WERI-Rb-1 (cell line): ENCODE results near the gene NEUROD1.

ENCODE experiments used
- DNase-seq: peaks from one replicate; pipeline ENCODE4 v3.0.0-alpha.2; 2020
- H3K27ac ChIP-seq: fragments of 250-450 bp; sonication (Bioruptor Pico); 2 replicates; pipeline ENCODE4 v1.5.1; 2020; ENCODE audit warnings: mild to moderate bottlenecking, moderate library complexity
- H3K27me3 ChIP-seq: fragments of 250-450 bp; sonication (Bioruptor Pico); 2 replicates; pipeline ENCODE4 v1.5.1; 2021; ENCODE audit warnings: mild to moderate bottlenecking, low read depth, moderate library complexity; ENCODE audit not compliant: insufficient read depth, severe bottlenecking
- H3K36me3 ChIP-seq: fragments of 250-450 bp; sonication (Bioruptor Pico); 2 replicates; pipeline ENCODE4 v1.5.1; 2020; ENCODE audit warnings: mild to moderate bottlenecking, moderate library complexity
- H3K4me3 ChIP-seq: 2 replicates; pipeline ENCODE4 v1.5.1; 2011; ENCODE audit warnings: low read depth, mild to moderate bottlenecking, control low read depth, low read length
- H3K9me3 ChIP-seq: fragments of 250-450 bp; sonication (Bioruptor Pico); 2 replicates; pipeline ENCODE4 v1.5.1; 2021; ENCODE audit warnings: mild to moderate bottlenecking, moderate library complexity; ENCODE audit not compliant: severe bottlenecking
- CTCF ChIP-seq: IDR thresholded peaks from 2 replicates; pipeline ENCODE4 v1.5.1; 2011; ENCODE audit warnings: low read depth, mild to moderate bottlenecking, control low read depth, inconsistent platforms, low read length

NEUROD1 gene

DNA sequence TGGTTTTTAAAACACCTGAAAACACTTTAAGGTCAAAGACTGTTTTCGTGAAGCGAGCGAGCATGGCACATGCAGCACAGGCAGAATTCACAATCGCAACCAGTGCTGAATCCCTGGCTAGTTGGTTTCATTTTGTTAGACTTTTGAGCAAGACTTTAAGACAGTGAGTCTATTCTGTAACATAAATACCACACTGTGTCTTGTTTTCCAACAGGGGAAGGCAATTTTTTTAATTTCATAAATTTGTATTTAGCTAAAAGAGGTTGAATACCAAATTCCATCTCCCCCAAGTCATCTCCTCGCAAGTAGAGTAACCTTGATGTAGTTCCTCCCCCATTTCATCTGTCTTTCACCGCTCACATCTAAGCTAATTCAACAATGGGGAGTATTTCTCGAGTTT lies 24.8 kb downstream of the NEUROD1 start:
- H3K27me3 ChIP-seq: no peaks in the 10 kb centered on the region
- TF ChIP-seq CTCF: no peak
- peak overlapping the region; percentile 69 for H3K4me3 ChIP-seq

GRCh38 chr2:181649436-181649979 lies 30.8 kb downstream of the NEUROD1 start:
- Histone ChIP-seq H3K27ac (no peak overlapping the region), H3K9me3 (no peaks in the 10 kb centered on the region), H3K4me3 (no peak overlapping the region), H3K36me3 (no peaks in the 10 kb centered on the region), H3K27me3 (no peaks in the 10 kb centered on the region)
- DNase-seq: no peak
- no peak for TF ChIP-seq CTCF

More for the DNA sequence above, 24.8 kb downstream of the NEUROD1 start:
- H3K36me3 ChIP-seq: no peaks in the 10 kb centered on the region
- H3K27ac ChIP-seq: peak overlapping the region; percentile 97
- H3K9me3 ChIP-seq: no peaks in the 10 kb centered on the region
- no peak for DNase-seq

- DNase-seq: no peak
- no peak overlapping the region for H3K27ac ChIP-seq
- no peak for TF ChIP-seq CTCF
- H3K9me3 ChIP-seq: no peaks in the 10 kb centered on the region
- H3K27me3 ChIP-seq: no peaks in the 10 kb centered on the region
- H3K36me3 ChIP-seq: no peaks in the 10 kb centered on the region
- H3K4me3 ChIP-seq: no peak overlapping the region
These were observed 31.7 kb downstream of the NEUROD1 start for GRCh38 chr2:181648478-181649155.

- no peaks in the 10 kb centered on the region for H3K9me3 ChIP-seq
- H3K27ac ChIP-seq: peak overlapping the region; percentile 93
- no peak for TF ChIP-seq CTCF
- DNase-seq: no peak
- H3K27me3 ChIP-seq: no peaks in the 10 kb centered on the region
- no peaks in the 10 kb centered on the region for H3K36me3 ChIP-seq
- no peak overlapping the region for H3K4me3 ChIP-seq
These were observed 33.8 kb downstream of the NEUROD1 start for GRCh38 chr2:181646415-181646987.

GRCh38 chr2:181643151-181643550 lies 37.2 kb downstream of the NEUROD1 start:
- DNase-seq: peak; percentile 65
- Histone ChIP-seq H3K27me3 (no peaks in the 10 kb centered on the region), H3K4me3 (peak overlapping the region; percentile 29), H3K36me3 (no peaks in the 10 kb centered on the region), H3K27ac (peak overlapping the region; percentile 93), H3K9me3 (no peaks in the 10 kb centered on the region)
- TF ChIP-seq CTCF: no peak

GRCh38 chr2:181642086-181642485 lies 38.2 kb downstream of the NEUROD1 start:
- Histone ChIP-seq H3K9me3 (no peaks in the 10 kb centered on the region), H3K27ac (peak overlapping the region; percentile 93), H3K36me3 (no peaks in the 10 kb centered on the region), H3K4me3 (no peak overlapping the region), H3K27me3 (no peaks in the 10 kb centered on the region)
- peak; percentile 53 for DNase-seq
- no peak for TF ChIP-seq CTCF
